ENCODE data around the gene PPRC1.

DNA sequence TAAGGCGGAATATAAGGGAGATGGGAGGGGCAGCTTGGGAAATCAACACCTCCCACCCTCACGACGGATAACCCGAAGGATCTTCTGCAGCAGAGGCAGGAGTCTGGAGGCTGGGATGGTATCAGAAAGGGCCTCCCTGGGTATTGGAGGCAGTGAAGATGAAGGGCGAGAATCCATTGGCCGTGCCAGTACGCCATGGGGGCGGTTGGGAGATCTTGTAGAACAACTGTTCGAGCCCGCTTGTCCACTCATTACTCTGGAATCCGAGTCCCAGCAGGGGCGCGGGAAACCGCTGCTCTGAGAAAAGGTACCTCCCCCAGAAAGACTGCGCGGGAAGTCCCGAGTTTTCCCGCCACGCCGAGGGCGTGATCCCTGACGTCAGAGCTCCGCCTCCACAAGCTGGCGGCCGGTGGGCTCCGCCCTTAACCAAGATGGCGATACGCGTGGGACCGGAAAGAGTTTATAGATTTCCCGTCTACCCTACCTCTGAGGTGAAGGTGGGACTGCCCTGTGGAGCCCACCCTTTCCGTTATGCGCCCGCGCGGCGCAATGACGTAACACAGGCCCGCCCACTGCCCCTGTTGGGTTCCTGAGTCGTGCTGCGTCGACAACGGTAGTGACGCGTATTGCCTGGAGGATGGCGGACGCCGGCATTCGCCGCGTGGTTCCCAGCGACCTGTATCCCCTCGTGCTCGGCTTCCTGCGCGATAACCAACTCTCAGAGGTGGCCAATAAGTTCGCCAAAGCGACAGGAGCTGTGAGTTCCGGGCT is 19.1 kb downstream of the PPRC1 start, which contains the start of gene NOLC1:
- TF ChIP-seq, protein P1, sequence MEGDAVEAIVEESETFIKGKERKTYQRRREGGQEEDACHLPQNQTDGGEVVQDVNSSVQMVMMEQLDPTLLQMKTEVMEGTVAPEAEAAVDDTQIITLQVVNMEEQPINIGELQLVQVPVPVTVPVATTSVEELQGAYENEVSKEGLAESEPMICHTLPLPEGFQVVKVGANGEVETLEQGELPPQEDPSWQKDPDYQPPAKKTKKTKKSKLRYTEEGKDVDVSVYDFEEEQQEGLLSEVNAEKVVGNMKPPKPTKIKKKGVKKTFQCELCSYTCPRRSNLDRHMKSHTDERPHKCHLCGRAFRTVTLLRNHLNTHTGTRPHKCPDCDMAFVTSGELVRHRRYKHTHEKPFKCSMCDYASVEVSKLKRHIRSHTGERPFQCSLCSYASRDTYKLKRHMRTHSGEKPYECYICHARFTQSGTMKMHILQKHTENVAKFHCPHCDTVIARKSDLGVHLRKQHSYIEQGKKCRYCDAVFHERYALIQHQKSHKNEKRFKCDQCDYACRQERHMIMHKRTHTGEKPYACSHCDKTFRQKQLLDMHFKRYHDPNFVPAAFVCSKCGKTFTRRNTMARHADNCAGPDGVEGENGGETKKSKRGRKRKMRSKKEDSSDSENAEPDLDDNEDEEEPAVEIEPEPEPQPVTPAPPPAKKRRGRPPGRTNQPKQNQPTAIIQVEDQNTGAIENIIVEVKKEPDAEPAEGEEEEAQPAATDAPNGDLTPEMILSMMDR (IDR thresholded peaks at IDR 0.05), result no peak
- TF ChIP-seq, protein P2, sequence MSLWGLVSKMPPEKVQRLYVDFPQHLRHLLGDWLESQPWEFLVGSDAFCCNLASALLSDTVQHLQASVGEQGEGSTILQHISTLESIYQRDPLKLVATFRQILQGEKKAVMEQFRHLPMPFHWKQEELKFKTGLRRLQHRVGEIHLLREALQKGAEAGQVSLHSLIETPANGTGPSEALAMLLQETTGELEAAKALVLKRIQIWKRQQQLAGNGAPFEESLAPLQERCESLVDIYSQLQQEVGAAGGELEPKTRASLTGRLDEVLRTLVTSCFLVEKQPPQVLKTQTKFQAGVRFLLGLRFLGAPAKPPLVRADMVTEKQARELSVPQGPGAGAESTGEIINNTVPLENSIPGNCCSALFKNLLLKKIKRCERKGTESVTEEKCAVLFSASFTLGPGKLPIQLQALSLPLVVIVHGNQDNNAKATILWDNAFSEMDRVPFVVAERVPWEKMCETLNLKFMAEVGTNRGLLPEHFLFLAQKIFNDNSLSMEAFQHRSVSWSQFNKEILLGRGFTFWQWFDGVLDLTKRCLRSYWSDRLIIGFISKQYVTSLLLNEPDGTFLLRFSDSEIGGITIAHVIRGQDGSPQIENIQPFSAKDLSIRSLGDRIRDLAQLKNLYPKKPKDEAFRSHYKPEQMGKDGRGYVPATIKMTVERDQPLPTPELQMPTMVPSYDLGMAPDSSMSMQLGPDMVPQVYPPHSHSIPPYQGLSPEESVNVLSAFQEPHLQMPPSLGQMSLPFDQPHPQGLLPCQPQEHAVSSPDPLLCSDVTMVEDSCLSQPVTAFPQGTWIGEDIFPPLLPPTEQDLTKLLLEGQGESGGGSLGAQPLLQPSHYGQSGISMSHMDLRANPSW (CRISPR knock-in tag; conservative IDR thresholded peaks at IDR 0.05; ENCODE audit: low read depth), result no peak
- no peak for TF ChIP-seq ELF4 (CRISPR knock-in tag; IDR thresholded peaks at IDR 0.05; ENCODE audit: low read depth)
- no peak; the same call in 1 of the 2 replicates for TF ChIP-seq ESRRA (CRISPR knock-in tag; IDR thresholded peaks at IDR 0.05; ENCODE audit: borderline replicate concordance)

All from WTC11 (cell line).